ENCODE results near the gene FBXL16.
A peak's percentile ranks its signal among the peaks of the same experiment; 100 is the strongest.
"Not testable (repeated sequence)": the region's sequence is repeated elsewhere in the genome, so short reads cannot be mapped to it uniquely, and the experiment has no call there.

The FBXL16 gene

GRCh38 chr16:714079-714478, 8.5 kb upstream of the FBXL16 start:
- no peak for TF ChIP-seq CTCF (IDR thresholded peaks at IDR 0.05; ENCODE audit: low read depth, low read length)
- no peak for TF ChIP-seq MYC (IDR thresholded peaks at IDR 0.05; ENCODE audit: low read depth, low read length)
- no peak for TF ChIP-seq POLR2A (IDR thresholded peaks at IDR 0.05; ENCODE audit: extremely low read depth, insufficient read length)
- no peak for TF ChIP-seq MAX (IDR thresholded peaks at IDR 0.05; ENCODE audit: low read depth, low read length)
- DNase-seq (ENCODE audit: low read depth) = no peak
- no peak overlapping the region for H3K4me3 ChIP-seq (ENCODE audit: low read depth, low read length)

GRCh38 chr16:712740-713250, 7.2 kb upstream of the FBXL16 start:
- peak; percentile 15 for TF ChIP-seq CTCF (IDR thresholded peaks at IDR 0.05; ENCODE audit: low read depth, low read length)
- not testable (repeated sequence) for H3K4me3 ChIP-seq (ENCODE audit: low read depth, low read length)
- peak; percentile 56 for DNase-seq (ENCODE audit: low read depth)

DNA sequence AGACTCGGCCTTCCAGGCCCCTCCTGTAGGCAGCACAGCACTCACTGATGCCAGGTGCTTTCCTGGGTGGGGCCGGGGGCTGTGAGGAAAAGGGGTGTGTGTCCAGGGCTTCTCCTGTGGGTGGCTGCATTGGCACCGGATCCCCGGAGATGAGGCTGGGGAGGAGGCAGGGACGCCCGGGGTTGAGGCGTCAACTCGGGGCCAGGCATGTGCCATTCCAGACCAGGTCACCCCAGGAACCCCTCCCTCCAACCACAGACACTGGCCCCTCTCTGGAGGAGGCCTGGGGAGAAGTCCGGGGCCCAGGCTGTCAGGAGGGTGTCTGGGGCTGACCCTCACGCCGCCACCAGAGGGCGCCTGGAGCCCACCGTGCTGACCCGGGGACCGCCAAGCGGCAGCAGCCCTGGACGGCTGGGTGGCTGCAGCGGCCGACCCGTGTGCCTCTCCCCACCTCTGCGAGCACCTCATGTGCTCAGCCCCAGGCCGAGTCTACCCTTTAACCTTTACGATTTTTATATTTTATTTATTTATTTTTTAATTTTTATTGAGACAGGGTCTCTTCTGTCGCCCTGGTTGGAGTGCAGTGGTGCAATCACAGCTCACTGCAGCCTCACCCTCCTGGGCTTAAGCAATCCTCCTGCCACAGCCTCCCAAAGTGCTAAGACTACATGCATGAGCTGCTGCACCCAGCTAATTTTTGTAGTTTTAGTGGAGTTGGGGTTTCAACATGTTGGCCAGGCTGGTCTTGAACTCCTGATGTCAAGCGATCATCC, 6.1 kb upstream of the FBXL16 start:
- TF ChIP-seq MAX (IDR thresholded peaks at IDR 0.05; ENCODE audit: low read depth, low read length) (peak; percentile 36; the same call in 1 of the 2 replicates), MYC (IDR thresholded peaks at IDR 0.05; ENCODE audit: low read depth, low read length) (no peak), CTCF (IDR thresholded peaks at IDR 0.05; ENCODE audit: low read depth, low read length) (peak; percentile 58)
- peak; percentile 69 for DNase-seq (ENCODE audit: low read depth)
- H3K4me3 ChIP-seq (ENCODE audit: low read depth, low read length) = no peak overlapping the region

DNA sequence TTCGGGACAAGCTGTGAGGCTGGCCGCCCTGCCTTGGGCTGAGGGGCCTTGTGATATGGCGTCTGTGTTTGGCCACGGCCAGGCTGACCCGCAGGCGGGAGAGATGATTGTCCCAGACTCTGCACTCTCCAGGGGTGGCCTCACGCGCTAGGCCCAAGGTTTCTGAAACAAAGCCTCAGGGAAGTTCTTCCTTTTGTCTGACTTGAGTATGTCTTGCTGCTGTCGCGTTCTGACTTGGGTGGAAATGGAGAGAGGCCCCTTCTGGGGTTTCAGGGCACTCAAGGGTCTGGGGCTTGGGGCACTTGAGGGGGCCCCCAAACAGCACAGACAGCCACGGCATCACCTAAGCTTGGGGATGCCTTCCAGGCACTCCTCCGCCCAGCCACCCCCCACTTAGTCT, 5.5 kb upstream of the FBXL16 start:
- no peak overlapping the region for H3K4me3 ChIP-seq (ENCODE audit: low read depth, low read length)
- TF ChIP-seq MAX (IDR thresholded peaks at IDR 0.05; ENCODE audit: low read depth, low read length) (no peak), CTCF (IDR thresholded peaks at IDR 0.05; ENCODE audit: low read depth, low read length) (no peak)
- no peak for DNase-seq (ENCODE audit: low read depth)

- no peak for TF ChIP-seq CTCF (IDR thresholded peaks at IDR 0.05; ENCODE audit: low read depth, low read length)
- no peak for TF ChIP-seq MYC (IDR thresholded peaks at IDR 0.05; ENCODE audit: low read depth, low read length)
- TF ChIP-seq POLR2A (IDR thresholded peaks at IDR 0.05; ENCODE audit: extremely low read depth, insufficient read length) = no peak
- TF ChIP-seq MAX (IDR thresholded peaks at IDR 0.05; ENCODE audit: low read depth, low read length) = no peak
- H3K4me3 ChIP-seq (ENCODE audit: low read depth, low read length) = no peak overlapping the region
- DNase-seq (ENCODE audit: low read depth) = no peak
Measured at GRCh38 chr16:710500-711075, 5.0 kb upstream of the FBXL16 start.
